Heart right ventricle (tissue), 16 donors: ENCODE measurements around the gene COPS3. TPM values are rescaled to one million over a fixed set of nuclear protein-coding genes. Genes with fewer than 3 reads are reported as not detected.

ENCODE experiments used
- ATAC-seq, 8 donors: fragments of 200-7000 bp; cut with Tn5 transposase; one replicate each; pipeline ENCODE4 v1.9.1; 2020; ENCODE audit warnings: mild to moderate bottlenecking in 8 of 8, moderate library complexity in 8 of 8, moderate number of reproducible peaks in 1 of 8
- DNase-seq, 2 donors: peaks; one replicate each; pipeline ENCODE4 v3.0.0-alpha.2; 2020
- H3K27ac ChIP-seq, 10 donors: fragments of 200-600 bp; sonication (generic) in 2 of 10; one replicate each; pipeline versions ENCODE4 v1.5.0 to v1.8.0; 2020 to 2022; ENCODE audit warnings: mild to moderate bottlenecking in 3 of 10
- H3K27me3 ChIP-seq, 7 donors: fragments of 200-600 bp; one replicate each; pipeline ENCODE4 v1.8.0; 2021 to 2022; ENCODE audit warnings: mild to moderate bottlenecking in 2 of 7
- H3K36me3 ChIP-seq, 9 donors: fragments of 200-600 bp; sonication (generic) in 1 of 9; one replicate each; pipeline versions ENCODE4 v1.5.0 to v1.8.0; 2020 to 2022; ENCODE audit warnings: mild to moderate bottlenecking in 2 of 9
- H3K4me1 ChIP-seq, 9 donors: fragments of 200-600 bp; sonication (generic) in 1 of 9; one replicate each; pipeline versions ENCODE4 v1.5.0 to v1.8.0; 2020 to 2022; ENCODE audit warnings: mild to moderate bottlenecking in 4 of 9
- H3K4me3 ChIP-seq, 10 donors: fragments of 200-600 bp; sonication (generic) in 2 of 10; one replicate each; pipeline versions ENCODE4 v1.5.0 to v1.8.0; 2020 to 2022; ENCODE audit warnings: mild to moderate bottlenecking in 7 of 10, moderate library complexity in 2 of 10
- H3K9me3 ChIP-seq, 11 donors: fragments of 200-600 bp in 10 of 11; sonication (generic) in 2 of 11; one replicate each; pipeline versions ENCODE4 v1.5.0 to v1.8.0; 2013 to 2022; ENCODE audit warnings: mild to moderate bottlenecking in 2 of 11, control low read depth in 1 of 11, moderate library complexity in 1 of 11
- CTCF ChIP-seq, 9 donors: fragments of 200-600 bp; sonication (generic) in 2 of 9; IDR thresholded peaks; one replicate each; pipeline versions ENCODE4 v1.5.0 to v1.8.0; 2021 to 2022; ENCODE audit warnings: antibody characterized with exemption in 9 of 9, mild to moderate bottlenecking in 5 of 9, moderate library complexity in 1 of 9
- WGBS, 2 donors: extraction: QIAGEN DNeasy Blood & Tissue Kit; methylation state at CpG; one replicate each; pipeline ENCODE4 v1.1.7; 2013; ENCODE audit warnings: inconsistent platforms in 1 of 2; 5-methylcytosine and 5-hydroxymethylcytosine counted together
- intact Hi-C, 10 donors: fragments of 100-400 bp; cut with DNase I; formaldehyde crosslinking; loops; one replicate each; pipeline versions ENCODE4 v1.11.1 to v1.14.2; 2022
- polyA plus RNA-seq, 2 donors: library from polyadenylated mRNA; stranded (reverse); fragments of 200-250 nt; gene quantifications; one replicate each; pipeline ENCODE4 v1.2.3, GENCODE V29; 2013
- total RNA-seq, 10 donors: library from RNA; stranded (reverse); fragmentation: NEBNext Ultra II Directional in 3 of 10; extraction: Animal tissue kit (Norgen Biotek cat#: 25700) in 3 of 10; gene quantifications; one replicate each; pipeline versions ENCODE4 v1.2.1 to v1.2.4, GENCODE V29; 2021 to 2023
- donor health status: Arrhythmogenic right ventricular cardiomyopathy.
- donor health status: ischemic (EF 13 %, LVEDD 7.1; RV severe dilation, severe dysfunction).
- donor health status: healthy with polysubstance abuse.
- donor health status: DM: no; HTN: yes; CAD: no.
- donor health status: DM: no; HTN: no; CAD: no.
- donor health status: ischemic (EF 25% LVEDD 6.9; RV normal size, moderate dysfunction).
- donor health status: ischemic (EF 25% LVEDD 5.7; RV mildly dilated, moderate dysfunction).
- donor health status: healthy.
- donor health status: DM: yes; HTN: yes; CAD: no.
- donor health status: Ischemic cardiomyopathy.
- donor health status: ischemic (EF 35%, LVEDD 5.7; RV mildly dilated, moderate dysfunction).
- donor health status: nonischemic (EF 11% LVEDD 7.7; RV severe dilation, severe dysfunction).
- donor health status: DM: yes; HTN: yes; CAD: no.
- donor health status: PGD.
- donor health status: ischemic (EF 29% LVEDD 5.4; RV normal size, mild dysfunction).
- donor health status: nonischemic (EF 23%, LVEDD 6.1; RV moderate dilation, normal function).

COPS3 gene
- total and polyA plus RNA-seq, 12 donors = 23.4 to 84.6 (median 71.1) TPM

GRCh38 chr17:17246879-17247278, 34.2 kb downstream of the COPS3 start:
- intact Hi-C loops = loop anchor here in 2 of 10 donors (5.0 to 10.0 kb wide), 2 partner anchors 242 to 380 kb away; no protein-coding TSS in a partner anchor
- Histone ChIP-seq H3K4me1 (no peaks in the 10 kb centered on the region), H3K36me3 (peaks cover 0 to 70% (median 25%) of the 10 kb centered on the region in 9 donors), H3K27me3 (no peaks in the 10 kb centered on the region), H3K27ac (no peak overlapping the region), H3K9me3 (no peaks in the 10 kb centered on the region), H3K4me3 (no peak overlapping the region)
- TF ChIP-seq CTCF (IDR thresholded peaks at IDR 0.05) = no peak
- no peak for ATAC-seq
- 90 to 92% methylated on average over 3 of the region's 3 CpGs for WGBS, 2 donors
- no peak for DNase-seq

GRCh38 chr17:17243163-17243562, 37.9 kb downstream of the COPS3 start:
- no peak overlapping the region for H3K4me3 ChIP-seq
- no peak overlapping the region for H3K27ac ChIP-seq
- H3K36me3 ChIP-seq = peaks cover 0 to 32% (median 17%) of the 10 kb centered on the region in 9 donors
- no peak for TF ChIP-seq CTCF (IDR thresholded peaks at IDR 0.05)
- H3K4me1 ChIP-seq = peaks cover 0 to 4% (median 0%) of the 10 kb centered on the region in 9 donors
- H3K9me3 ChIP-seq = no peaks in the 10 kb centered on the region
- ATAC-seq = no peak
- DNase-seq = no peak
- 93 to 94% methylated on average over 6 of the region's 6 CpGs for WGBS, 2 donors
- no peaks in the 10 kb centered on the region for H3K27me3 ChIP-seq
- intact Hi-C loops = loop anchor here in 1 of 10 donors (10.0 kb wide), 1 partner anchor 238 kb away; no protein-coding TSS in a partner anchor

GRCh38 chr17:17242246-17242645, 38.8 kb downstream of the COPS3 start:
- Histone ChIP-seq H3K4me1 (peaks cover 0 to 9% (median 0%) of the 10 kb centered on the region in 9 donors), H3K4me3 (no peak overlapping the region), H3K27ac (no peak overlapping the region), H3K36me3 (peaks cover 0 to 23% (median 9%) of the 10 kb centered on the region in 9 donors), H3K27me3 (no peaks in the 10 kb centered on the region), H3K9me3 (no peaks in the 10 kb centered on the region)
- ATAC-seq (no peak), DNase-seq (no peak)
- 94 to 95% methylated on average over 7 of the region's 7 CpGs for WGBS, 2 donors
- intact Hi-C loops = loop anchor here in 1 of 10 donors (10.0 kb wide), 1 partner anchor 237 kb away; no protein-coding TSS in a partner anchor
- TF ChIP-seq CTCF (IDR thresholded peaks at IDR 0.05) = no peak

GRCh38 chr17:17241656-17242055, 39.4 kb downstream of the COPS3 start:
- TF ChIP-seq CTCF (IDR thresholded peaks at IDR 0.05) = no peak
- ATAC-seq (no peak), DNase-seq (no peak)
- Histone ChIP-seq H3K27me3 (no peaks in the 10 kb centered on the region), H3K36me3 (peaks cover 0 to 17% (median 7%) of the 10 kb centered on the region in 9 donors), H3K4me3 (no peak overlapping the region), H3K27ac (no peak overlapping the region), H3K9me3 (no peaks in the 10 kb centered on the region), H3K4me1 (peaks cover 0 to 9% (median 0%) of the 10 kb centered on the region in 9 donors)
- 86 to 89% methylated on average over 10 of the region's 10 CpGs for WGBS, 2 donors
- intact Hi-C loops = loop anchor here in 1 of 10 donors (10.0 kb wide), 1 partner anchor 237 kb away; no protein-coding TSS in a partner anchor
